ENCODE measurements around the gene COL23A1. TPM values are rescaled to one million over a fixed set of nuclear protein-coding genes. Genes with fewer than 3 reads are reported as not detected.
A peak's percentile ranks its signal among the peaks of the same experiment; 100 is the strongest.

The COL23A1 gene
- total RNA-seq, 4 donors from 2014 or later, result 2.5 to 3.4 (median 3.0) TPM

GRCh38 chr5:178429156-178429468, 161.1 kb downstream of the COL23A1 start:
- no peak overlapping the region for H3K4me3 ChIP-seq (ENCODE audit: low read depth, poor library complexity, severe bottlenecking)
- WGBS, 2 donors, result 47 to 70% methylated on average over 10 of the region's 10 CpGs
- intact Hi-C loops (cut with DNase I; ENCODE audit: low total_unique reads), result no loop called here
- no peak for TF ChIP-seq POLR2A (IDR thresholded peaks at IDR 0.05)
- no peak for TF ChIP-seq CTCF (IDR thresholded peaks at IDR 0.05)
- DNase-seq (ENCODE audit: low spot score in 2 of 2), result no peak

- intact Hi-C loops (cut with DNase I; ENCODE audit: low total_unique reads), result no loop called here
- 36 to 69% methylated on average over 13 to 14 of the region's 20 CpGs for WGBS, 2 donors
- H3K4me3 ChIP-seq (ENCODE audit: low read depth, poor library complexity, severe bottlenecking), result no peak overlapping the region
- no peak for TF ChIP-seq CTCF (IDR thresholded peaks at IDR 0.05)
- TF ChIP-seq POLR2A (IDR thresholded peaks at IDR 0.05), result no peak
- peak; percentile 20 to 87 for DNase-seq (ENCODE audit: low spot score in 2 of 2)
These were observed 161.6 kb downstream of the COL23A1 start for GRCh38 chr5:178428341-178429155.

DNA sequence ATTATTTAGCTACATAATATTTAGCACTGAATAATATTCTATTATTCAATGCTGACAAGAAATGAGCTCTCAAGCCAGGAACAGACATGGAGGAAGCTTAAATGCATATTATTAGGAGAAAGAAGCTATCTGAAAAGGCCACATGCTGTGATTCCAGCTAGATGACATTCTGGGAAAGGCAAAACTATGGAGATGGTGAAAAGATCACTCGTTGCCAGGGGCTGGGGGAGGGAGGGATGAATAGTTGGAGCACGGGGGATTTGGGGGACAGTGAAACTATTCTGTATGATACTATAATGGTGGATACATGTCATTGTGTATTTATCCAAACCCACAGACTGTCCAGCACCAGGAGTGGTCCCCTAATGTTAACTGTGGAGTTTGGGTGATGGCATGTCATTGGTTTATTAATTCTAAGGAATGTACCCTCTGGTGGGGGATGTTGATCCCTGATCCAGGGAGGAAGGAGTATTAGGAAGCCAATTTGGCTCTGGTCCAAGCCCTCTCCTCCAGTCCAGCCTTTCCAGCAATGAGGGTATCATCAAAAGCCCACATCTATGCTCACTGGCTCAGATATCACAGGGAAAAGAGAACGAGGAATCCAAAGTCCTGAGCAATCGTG, 162.5 kb downstream of the COL23A1 start:
- H3K4me3 ChIP-seq (ENCODE audit: low read depth, poor library complexity, severe bottlenecking), result no peak overlapping the region
- 83% methylated on average over 4 of the region's 4 CpGs for WGBS, 2 donors
- intact Hi-C loops (cut with DNase I; ENCODE audit: low total_unique reads), result no loop called here
- DNase-seq (ENCODE audit: low spot score in 2 of 2), result peak; percentile 3 to 62
- no peak for TF ChIP-seq CTCF (IDR thresholded peaks at IDR 0.05)
- TF ChIP-seq POLR2A (IDR thresholded peaks at IDR 0.05), result no peak

- intact Hi-C loops (cut with DNase I; ENCODE audit: low total_unique reads), result no loop called here
- no peak overlapping the region for H3K4me3 ChIP-seq (ENCODE audit: low read depth, poor library complexity, severe bottlenecking)
- peak in 1 of 2 donors; percentile 77 for DNase-seq (ENCODE audit: low spot score in 2 of 2)
- TF ChIP-seq POLR2A (IDR thresholded peaks at IDR 0.05) (no peak), CTCF (IDR thresholded peaks at IDR 0.05) (no peak)
- 90 to 91% methylated on average over 26 of the region's 26 CpGs for WGBS, 2 donors
These were observed 163.7 kb downstream of the COL23A1 start for GRCh38 chr5:178426326-178427130.

- intact Hi-C loops (cut with DNase I; ENCODE audit: low total_unique reads), result no loop called here
- 92 to 94% methylated on average over 12 of the region's 12 CpGs for WGBS, 2 donors
- no peak for TF ChIP-seq POLR2A (IDR thresholded peaks at IDR 0.05)
- TF ChIP-seq CTCF (IDR thresholded peaks at IDR 0.05), result no peak
- no peak overlapping the region for H3K4me3 ChIP-seq (ENCODE audit: low read depth, poor library complexity, severe bottlenecking)
- DNase-seq (ENCODE audit: low spot score in 2 of 2), result peak in 1 of 2 donors; percentile 75
These were observed 164.5 kb downstream of the COL23A1 start for GRCh38 chr5:178425621-178426068.

Data from lower leg skin (tissue), 4 donors.